IMR-90 (cell line): ENCODE measurements around the gene CIAO2B. TPM values are rescaled to one million over a fixed set of nuclear protein-coding genes. Genes with fewer than 3 reads are reported as not detected.

Experiments
- ATAC-seq: fragments of 200-7000 bp; cut with Tn5 transposase; 2 replicates; pipeline ENCODE4 v1.9.1; 2020; ENCODE audit warnings: low read depth, mild to moderate bottlenecking, moderate library complexity
- BruUV-seq: library from RNA; stranded (reverse); fragments of 400-500 nt; replicated peaks from 2 replicates; lab custom pipeline; 2021; lab: Mats Ljungman, UMichigan
- CTCF ChIA-PET: fragments of 300-600 bp; formaldehyde crosslinking; extraction: SDS; loops from one replicate; lab custom pipeline; 2021; ENCODE audit warnings: antibody characterized with exemption; lab: Yijun Ruan, JAX
- POLR2A ChIA-PET: fragments of 300-600 bp; sonication (Branson Sonifier 250); formaldehyde crosslinking; loops from one replicate; lab custom pipeline; 2022; ENCODE audit warnings: antibody characterized with exemption; ENCODE audit not compliant: unreplicated experiment; lab: Charles Lee
- DNase-seq: peaks from one replicate; pipeline ENCODE4 v3.0.0; 2013
- H2AFZ ChIP-seq: replicated peaks from 2 replicates; pipeline ENCODE3; 2013; ENCODE audit warnings: low read length, mild to moderate bottlenecking; ENCODE audit not compliant: poor library complexity
- H2AK5ac ChIP-seq: 2 replicates; pipeline ENCODE4 v1.6.1; 2013; ENCODE audit warnings: low read depth, low read length, inconsistent platforms
- H2AK9ac ChIP-seq: replicated peaks from 2 replicates; pipeline ENCODE3; 2013; ENCODE audit warnings: mild to moderate bottlenecking, low read depth, low read length, moderate library complexity; ENCODE audit not compliant: poor library complexity
- H2BK120ac ChIP-seq: 2 replicates; pipeline ENCODE4 v1.6.1; 2013; ENCODE audit warnings: low read depth, low read length, inconsistent platforms
- H2BK15ac ChIP-seq: 3 replicates; pipeline ENCODE4 v1.6.1; 2013; ENCODE audit warnings: low read depth, low read length, inconsistent platforms
- H2BK20ac ChIP-seq: 2 replicates; pipeline ENCODE4 v1.6.1; 2013; ENCODE audit warnings: low read depth, mild to moderate bottlenecking, inconsistent platforms, low read length, moderate library complexity
- H2BK5ac ChIP-seq: 2 replicates; pipeline ENCODE4 v1.6.1; 2013; ENCODE audit warnings: mild to moderate bottlenecking, low read depth, low read length, inconsistent platforms; ENCODE audit not compliant: poor library complexity, severe bottlenecking
- H3K14ac ChIP-seq: replicated peaks from 2 replicates; pipeline ENCODE4 v1.6.1; 2013; ENCODE audit warnings: low read depth, low read length, inconsistent platforms
- H3K18ac ChIP-seq: 2 replicates; pipeline ENCODE4 v1.6.1; 2013; ENCODE audit warnings: low read depth, low read length, control low read depth
- H3K23ac ChIP-seq: 2 replicates; pipeline ENCODE4 v1.6.1; 2013; ENCODE audit warnings: low read depth, low read length, inconsistent platforms
- H3K27ac ChIP-seq: 2 replicates; pipeline ENCODE4 v1.5.1; 2013; ENCODE audit warnings: mild to moderate bottlenecking, control low read depth, low read length; ENCODE audit not compliant: insufficient read depth
- H3K27me3 ChIP-seq: 2 replicates; pipeline ENCODE4 v1.6.1; 2013; ENCODE audit warnings: low read length; ENCODE audit not compliant: control insufficient read depth, insufficient read depth
- H3K36me3 ChIP-seq: 2 replicates; pipeline ENCODE4 v1.6.1; 2013; ENCODE audit warnings: low read length, mixed read lengths; ENCODE audit not compliant: control insufficient read depth, insufficient read depth
- H3K4ac ChIP-seq: 2 replicates; pipeline ENCODE4 v1.6.1; 2013; ENCODE audit warnings: low read depth, low read length, inconsistent platforms
- H3K4me1 ChIP-seq: 2 replicates; pipeline ENCODE4 v1.6.1; 2013; ENCODE audit warnings: low read length, mixed read lengths; ENCODE audit not compliant: control insufficient read depth, insufficient read depth
- H3K4me2 ChIP-seq: 2 replicates; pipeline ENCODE4 v1.6.1; 2013; ENCODE audit warnings: low read depth, mild to moderate bottlenecking, control low read depth, low read length, moderate library complexity
- H3K4me3 ChIP-seq: 2 replicates; pipeline ENCODE4 v1.5.1; 2013; ENCODE audit warnings: low read depth, mild to moderate bottlenecking, control low read depth, low read length, moderate library complexity; ENCODE audit not compliant: insufficient read depth
- H3K56ac ChIP-seq: 2 replicates; pipeline ENCODE4 v1.6.1; 2013; ENCODE audit warnings: low read length, inconsistent platforms; ENCODE audit not compliant: insufficient read depth; ENCODE audit errors: extremely low read depth
- H3K79me1 ChIP-seq, 2 experiments: 2 replicates each; pipeline ENCODE4 v1.6.1; 2013; ENCODE audit warnings: low read length in 2 of 2, inconsistent platforms in 1 of 2, low read depth in 1 of 2
- H3K9ac ChIP-seq: 2 replicates; pipeline ENCODE4 v1.6.1; 2013; ENCODE audit warnings: low read depth, low read length, control low read depth
- H3K9me1 ChIP-seq: 2 replicates; pipeline ENCODE4 v1.6.1; 2013; ENCODE audit warnings: low read length, inconsistent platforms; ENCODE audit not compliant: insufficient read depth
- H3K9me3 ChIP-seq: 2 replicates; pipeline ENCODE4 v1.6.1; 2013; ENCODE audit warnings: low read length; ENCODE audit not compliant: control insufficient read depth, insufficient read depth
- H4K20me1 ChIP-seq: 2 replicates; pipeline ENCODE4 v1.6.1; 2013; ENCODE audit warnings: low read length, inconsistent platforms; ENCODE audit not compliant: insufficient read depth
- H4K5ac ChIP-seq: 2 replicates; pipeline ENCODE4 v1.6.1; 2013; ENCODE audit warnings: mild to moderate bottlenecking, low read depth, low read length, control low read depth
- H4K8ac ChIP-seq, 2 experiments: 2 replicates each; pipeline ENCODE4 v1.6.1; 2013; ENCODE audit warnings: low read depth in 2 of 2, low read length in 2 of 2, control low read depth in 1 of 2, inconsistent platforms in 1 of 2
- H4K91ac ChIP-seq: 2 replicates; pipeline ENCODE4 v1.6.1; 2013; ENCODE audit warnings: low read depth, low read length, inconsistent platforms; ENCODE audit not compliant: insufficient read depth
- BHLHE40 ChIP-seq: fragments of 150-350 bp; IDR thresholded peaks from 2 replicates; pipeline ENCODE4 v1.6.1; 2016; ENCODE audit warnings: mild to moderate bottlenecking, low read depth, low read length
- CEBPB ChIP-seq: IDR thresholded peaks from 2 replicates; pipeline ENCODE4 v1.6.1; 2012; ENCODE audit warnings: low read depth, low read length, improper control_type of control experiment
- CHD1 ChIP-seq: IDR thresholded peaks from 2 replicates; pipeline ENCODE4 v1.6.1; 2012; ENCODE audit warnings: low read depth, low read length, improper control_type of control experiment
- ELK1 ChIP-seq: fragments of 150-350 bp; IDR thresholded peaks from 2 replicates; pipeline ENCODE4 v1.6.1; 2016; ENCODE audit warnings: low read depth, mild to moderate bottlenecking, low read length, moderate library complexity, borderline replicate concordance
- FOS ChIP-seq: fragments of 150-350 bp; IDR thresholded peaks from 2 replicates; pipeline ENCODE4 v1.6.1; 2016; ENCODE audit warnings: low read depth, low read length
- MAFK ChIP-seq: IDR thresholded peaks from 2 replicates; pipeline ENCODE4 v1.6.1; 2012; ENCODE audit warnings: low read depth, low read length, improper control_type of control experiment
- MAZ ChIP-seq: IDR thresholded peaks from 2 replicates; pipeline ENCODE4 v1.6.1; 2012; ENCODE audit warnings: low read depth, mild to moderate bottlenecking, low read length, improper control_type of control experiment, moderate library complexity, borderline replicate concordance
- MXI1 ChIP-seq: IDR thresholded peaks from 2 replicates; pipeline ENCODE4 v1.6.1; 2012; ENCODE audit warnings: low read depth, mild to moderate bottlenecking, low read length, moderate library complexity, borderline replicate concordance
- POLR2A ChIP-seq: IDR thresholded peaks from 2 replicates; pipeline ENCODE4 v1.6.1; 2012; ENCODE audit warnings: mild to moderate bottlenecking, low read depth, low read length
- RAD21 ChIP-seq: IDR thresholded peaks from 2 replicates; pipeline ENCODE4 v1.6.1; 2012; ENCODE audit warnings: low read length, improper control_type of control experiment
- RCOR1 ChIP-seq: IDR thresholded peaks from 2 replicates; pipeline ENCODE4 v1.6.1; 2012; ENCODE audit warnings: mild to moderate bottlenecking, low read length, improper control_type of control experiment; ENCODE audit not compliant: insufficient replicate concordance
- USF2 ChIP-seq: fragments of 150-350 bp; IDR thresholded peaks from 2 replicates; pipeline ENCODE4 v1.6.1; 2017; ENCODE audit warnings: mild to moderate bottlenecking, antibody characterized with exemption, low read length, low read depth
- WGBS, 2 experiments: methylation state at CpG; one replicate each; pipeline versions ENCODE4 v1.1.5 to v1.1.7; 2013; ENCODE audit warnings: missing lambda C conversion rate in 2 of 2; ENCODE audit not compliant: insufficient read length in 1 of 2; ENCODE audit errors: extremely low coverage in 2 of 2; 5-methylcytosine and 5-hydroxymethylcytosine counted together
- dilution Hi-C: fragments of 300-500 bp; cut with HindIII; formaldehyde crosslinking; loops from one replicate; pipeline ENCODE4 v1.14.3; 2018; ENCODE audit warnings: low sequenced_read_pairs; ENCODE audit not compliant: unreplicated experiment
- in situ Hi-C: fragments of 300-500 bp; cut with MboI; formaldehyde crosslinking; loops from 3 replicates; pipeline ENCODE4 v1.14.3; 2019; ENCODE audit warnings: low sequenced_read_pairs, inconsistent platforms, mixed read lengths
- intact Hi-C: fragments of 100-400 bp; cut with micrococcal nuclease; formaldehyde crosslinking; loops from 2 replicates; pipeline ENCODE4 v1.10.0; 2022
- polyA plus RNA-seq, 3 experiments: library from polyadenylated mRNA; depleted of rRNA; stranded (reverse); fragments of >200 nt; gene quantifications; 2 replicates each; pipeline ENCODE4 v1.2.3, GENCODE V29; 2012; ENCODE audit warnings: low replicate concordance in 1 of 3
- total RNA-seq: library from RNA; depleted of rRNA; stranded (reverse); fragments of >200 nt; gene quantifications from 2 replicates; pipeline ENCODE4 v1.2.3, GENCODE V29; 2012

The CIAO2B gene
- total and polyA plus RNA-seq, 2 of the 4 experiments (the other 2 are of a cell fraction): 148 to 234 TPM

- Histone ChIP-seq H3K4me1 (peaks cover 9% of the 10 kb centered on the region), H2AK9ac (no peak overlapping the region), H3K9me3 (no peaks in the 10 kb centered on the region), H2AFZ (no peak overlapping the region), H3K18ac (no peak overlapping the region), H3K36me3 (peaks cover 52% of the 10 kb centered on the region), H2AK5ac (no peak overlapping the region), H2BK120ac (no peak overlapping the region), H3K9me1 (peaks cover 25% of the 10 kb centered on the region), H4K8ac (no peak overlapping the region), H3K4me2 (no peak overlapping the region), H3K27ac (no peak overlapping the region), H3K27me3 (no peaks in the 10 kb centered on the region), H2BK20ac (no peak overlapping the region), H2BK15ac (no peak overlapping the region), H4K91ac (no peak overlapping the region), H3K14ac (no peak overlapping the region), H3K23ac (peak overlapping the region; percentile 51; the same call in 1 of the 2 replicates), H2BK5ac (no peak overlapping the region), H3K9ac (no peak overlapping the region), H3K4ac (no peak overlapping the region), H4K20me1 (peaks cover 44% of the 10 kb centered on the region), H3K79me1 (peaks cover 25 to 89% of the 10 kb centered on the region in 2 experiments), H3K4me3 (no peak overlapping the region), H4K5ac (no peak overlapping the region), H3K56ac (no peak overlapping the region)
- TF ChIP-seq RCOR1 (no peak), USF2 (no peak), MAFK (no peak), POLR2A (no peak), FOS (no peak), CEBPB (no peak), BHLHE40 (no peak), CHD1 (no peak), MXI1 (no peak), MAZ (no peak), ELK1 (no peak), RAD21 (no peak)
- BruUV-seq: no TSS peak
- CTCF ChIA-PET: no interaction called here
- POLR2A ChIA-PET: interaction anchor here (0.6 kb wide), 1 partner anchor 232 kb away, joined by 3 read pairs; no protein-coding TSS in a partner anchor
- in situ Hi-C loops: no loop called here
- no peak for DNase-seq
- intact Hi-C loops: no loop called here
- dilution Hi-C loops: no loop called here
- no peak for ATAC-seq
- WGBS, 2 experiments: 95% methylated on average over 2 of the region's 4 CpGs; no CpG with 5 or more reads in 1 of the 2 experiments
Observed at GRCh38 chr16:66936889-66937554, 2.8 kb upstream of the CIAO2B start.
